RWPE2 (cell line): ENCODE data around the gene EML1.

Experiments
- ATAC-seq: fragments of 200-7000 bp; cut with Tn5 transposase; 3 replicates; pipeline ENCODE4 v1.9.1; 2021; ENCODE audit warnings: low read depth
- DNase-seq: peaks from one replicate; pipeline ENCODE4 v3.0.0-alpha.2; 2020; ENCODE audit warnings: low spot score
- H3K27ac ChIP-seq: fragments of 450-650 bp; 2 replicates; pipeline ENCODE4 v1.5.1; 2017; ENCODE audit warnings: mild to moderate bottlenecking; ENCODE audit not compliant: poor library complexity, severe bottlenecking
- H3K27me3 ChIP-seq: fragments of 250-450 bp; sonication (Bioruptor Pico); 2 replicates; pipeline ENCODE4 v1.5.1; 2021; ENCODE audit warnings: mild to moderate bottlenecking, moderate library complexity; ENCODE audit not compliant: insufficient read depth, poor library complexity, severe bottlenecking
- H3K36me3 ChIP-seq: fragments of 250-450 bp; sonication (Bioruptor Pico); 2 replicates; pipeline ENCODE4 v1.5.1; 2020; ENCODE audit warnings: low read depth, mild to moderate bottlenecking, moderate library complexity
- H3K4me1 ChIP-seq: fragments of 250-450 bp; sonication (Bioruptor Pico); 2 replicates; pipeline ENCODE4 v1.5.1; 2021; ENCODE audit warnings: mild to moderate bottlenecking, moderate library complexity; ENCODE audit not compliant: insufficient read depth, poor library complexity, severe bottlenecking
- H3K4me3 ChIP-seq: fragments of 250-450 bp; sonication (Bioruptor Pico); 2 replicates; pipeline ENCODE4 v1.5.1; 2021; ENCODE audit warnings: mild to moderate bottlenecking, moderate library complexity; ENCODE audit not compliant: severe bottlenecking
- H3K9me3 ChIP-seq: fragments of 250-450 bp; sonication (Bioruptor Pico); 2 replicates; pipeline ENCODE4 v1.5.1; 2021; ENCODE audit warnings: mild to moderate bottlenecking, moderate library complexity; ENCODE audit not compliant: severe bottlenecking
- CTCF ChIP-seq: fragments of 450-650 bp; IDR thresholded peaks from one replicate; pipeline ENCODE4 v1.5.1; 2017; ENCODE audit warnings: mild to moderate bottlenecking, moderate library complexity; ENCODE audit not compliant: poor library complexity, severe bottlenecking

Gene EML1

DNA sequence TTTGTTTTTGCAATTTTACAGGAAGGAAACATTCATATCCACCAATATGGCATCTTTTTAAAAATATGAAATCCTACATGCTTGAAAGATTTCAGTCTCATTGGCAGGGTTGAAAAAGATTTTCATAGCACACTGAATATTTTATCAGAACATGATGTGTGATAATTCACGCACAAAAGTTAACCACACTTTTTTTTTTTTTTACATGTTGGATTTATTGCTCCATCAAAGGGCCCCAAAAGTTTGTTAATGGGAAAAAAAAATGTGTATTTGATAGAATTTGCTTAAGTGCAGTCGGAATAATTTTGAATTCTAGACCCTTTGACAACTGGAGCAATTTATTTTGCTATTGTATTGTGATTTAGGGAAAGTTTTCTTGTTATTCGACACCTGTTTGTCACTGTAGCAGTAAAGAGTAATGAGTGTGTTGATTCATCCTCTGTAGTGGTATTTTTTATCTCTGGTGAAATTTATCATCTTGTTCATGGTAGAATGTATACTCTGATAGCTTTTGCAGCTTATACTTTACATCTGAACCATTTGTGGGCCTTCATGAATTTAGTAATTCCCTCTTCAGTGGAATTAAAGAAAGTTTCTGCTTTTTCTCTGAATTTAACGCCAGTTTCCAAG, 1.1 kb downstream of the EML1 start:
- H3K36me3 ChIP-seq: no peaks in the 10 kb centered on the region
- no peak for DNase-seq
- no peak for TF ChIP-seq CTCF
- H3K27me3 ChIP-seq: no peaks in the 10 kb centered on the region
- peaks cover 6% of the 10 kb centered on the region for H3K4me1 ChIP-seq
- H3K27ac ChIP-seq: no peak overlapping the region
- peak overlapping the region; percentile 86 for H3K4me3 ChIP-seq
- H3K9me3 ChIP-seq: no peaks in the 10 kb centered on the region
- no peak for ATAC-seq

DNA sequence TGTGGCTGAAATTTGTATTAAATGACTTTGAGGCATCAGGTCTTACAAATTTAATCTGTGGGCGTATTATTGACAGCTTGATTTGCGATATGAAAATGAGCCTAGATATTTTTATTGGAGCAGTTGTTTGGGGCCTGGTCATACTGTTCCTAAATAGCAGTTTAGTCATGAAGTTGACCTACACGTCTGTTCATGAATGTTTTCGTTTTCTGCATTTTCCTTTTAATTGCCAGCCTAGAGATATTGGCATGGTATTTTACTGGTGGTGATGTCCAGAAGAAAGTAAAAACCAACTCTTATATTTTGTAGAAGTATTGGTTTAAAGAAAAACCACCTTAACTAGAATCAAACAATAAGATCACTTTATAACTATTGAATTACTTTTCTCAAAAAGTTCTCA, 1.8 kb downstream of the EML1 start:
- ATAC-seq (no peak), DNase-seq (no peak)
- TF ChIP-seq CTCF: no peak
- Histone ChIP-seq H3K27me3 (no peaks in the 10 kb centered on the region), H3K36me3 (no peaks in the 10 kb centered on the region), H3K9me3 (no peaks in the 10 kb centered on the region), H3K4me1 (peaks cover 6% of the 10 kb centered on the region), H3K4me3 (no peak overlapping the region), H3K27ac (no peak overlapping the region)

DNA sequence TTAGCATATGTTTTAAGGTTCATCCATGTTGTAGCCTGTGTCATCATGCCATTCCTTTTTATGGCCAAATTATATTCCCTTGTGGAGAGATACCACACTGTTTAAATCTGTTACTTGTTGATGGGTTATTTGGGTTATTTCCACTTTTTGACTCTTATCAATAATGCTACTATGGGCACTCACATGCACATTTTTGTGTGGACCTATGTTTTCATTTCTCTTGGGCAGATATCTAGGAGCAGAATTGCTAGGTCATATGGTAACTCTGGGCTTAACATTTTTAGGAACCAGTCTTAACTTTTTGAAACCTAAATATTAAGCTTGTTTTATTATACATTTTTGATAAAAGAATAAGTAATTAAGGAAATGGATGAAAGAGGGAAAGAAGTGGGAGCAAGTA, 4.0 kb downstream of the EML1 start:
- DNase-seq (no peak), ATAC-seq (no peak)
- Histone ChIP-seq H3K4me3 (no peak overlapping the region), H3K36me3 (no peaks in the 10 kb centered on the region), H3K27ac (no peak overlapping the region), H3K27me3 (no peaks in the 10 kb centered on the region), H3K4me1 (peaks cover 6% of the 10 kb centered on the region), H3K9me3 (no peaks in the 10 kb centered on the region)
- TF ChIP-seq CTCF: no peak

DNA sequence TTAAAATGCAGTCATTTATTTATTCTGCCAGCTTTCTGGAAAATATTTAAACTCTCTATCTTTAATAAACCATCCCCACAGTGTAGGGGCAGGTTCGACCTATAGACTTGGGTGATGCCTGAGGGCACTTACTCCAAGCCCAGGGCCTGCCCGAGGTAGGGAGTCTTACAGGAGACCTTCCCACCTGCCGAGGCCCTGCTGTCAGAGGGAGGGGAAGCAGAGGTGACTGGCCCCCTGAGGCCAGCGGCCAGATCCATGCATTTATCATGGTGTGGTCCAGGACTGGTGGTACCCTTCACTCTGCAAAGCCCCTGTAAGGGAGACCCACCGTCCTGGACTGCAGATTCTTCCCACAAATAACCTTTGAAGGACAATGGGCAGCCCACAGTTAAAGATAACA, 7.6 kb downstream of the EML1 start:
- no peak for DNase-seq
- Histone ChIP-seq H3K36me3 (no peaks in the 10 kb centered on the region), H3K27ac (no peak overlapping the region), H3K4me3 (no peak overlapping the region), H3K27me3 (no peaks in the 10 kb centered on the region), H3K4me1 (no peaks in the 10 kb centered on the region), H3K9me3 (no peaks in the 10 kb centered on the region)
- no peak for ATAC-seq
- no peak for TF ChIP-seq CTCF

DNA sequence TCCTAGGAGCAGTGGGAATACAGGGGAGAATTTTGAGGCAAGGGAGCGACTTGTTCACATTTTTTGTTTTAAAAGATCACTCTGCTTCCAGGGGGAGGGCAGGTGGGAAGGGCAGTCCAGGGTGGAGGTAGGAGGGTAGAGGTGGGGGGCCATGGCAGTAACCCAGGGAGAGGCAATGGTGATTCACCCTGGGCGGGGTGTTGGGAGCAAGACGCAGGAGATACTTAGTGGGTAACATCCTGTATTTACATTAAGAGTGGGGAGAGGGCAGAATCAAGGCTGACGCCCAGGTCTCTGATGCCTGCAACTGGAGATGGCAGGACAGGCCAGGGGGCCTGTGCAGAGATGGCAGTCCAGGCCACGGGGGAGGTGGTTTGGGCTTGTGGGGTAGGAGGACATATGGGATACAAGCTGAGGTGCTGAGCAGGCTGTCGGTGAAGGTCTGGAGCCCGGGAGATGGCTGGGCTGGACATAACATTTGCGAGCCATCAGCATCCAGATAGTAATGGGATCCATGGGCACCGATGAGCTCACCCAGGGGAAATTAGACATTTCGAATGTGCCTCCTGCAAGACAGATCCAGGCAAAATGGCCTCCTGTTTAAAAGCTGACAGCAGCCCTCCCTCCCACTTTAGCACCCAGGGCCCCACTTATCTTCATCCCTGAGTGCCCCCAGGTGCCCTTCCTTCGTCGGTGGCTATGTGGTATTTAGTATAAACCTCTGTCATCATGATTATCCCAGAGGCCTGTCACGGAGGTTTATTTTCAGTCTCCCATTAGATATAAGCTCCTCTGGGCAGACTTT, 9.3 kb downstream of the EML1 start:
- H3K36me3 ChIP-seq: no peaks in the 10 kb centered on the region
- TF ChIP-seq CTCF: no peak
- no peaks in the 10 kb centered on the region for H3K4me1 ChIP-seq
- no peaks in the 10 kb centered on the region for H3K27me3 ChIP-seq
- no peak overlapping the region for H3K27ac ChIP-seq
- peak; percentile 39 for DNase-seq
- no peak overlapping the region for H3K4me3 ChIP-seq
- ATAC-seq: peak; percentile 66
- no peaks in the 10 kb centered on the region for H3K9me3 ChIP-seq
